ENCODE data around the gene TMEM74B.

GRCh38 chr20:1163653-1164052, 21.1 kb downstream of the TMEM74B start:
- TF ChIP-seq POLR2A (IDR thresholded peaks at IDR 0.05; ENCODE audit: low read length): no peak
- no peak for TF ChIP-seq GATA1 (IDR thresholded peaks at IDR 0.05; ENCODE audit: low read depth, low read length)

Data from erythroblast (primary cell).